ENCODE data around the gene NAV1. TPM values are rescaled to one million over a fixed set of nuclear protein-coding genes. Genes with fewer than 3 reads are reported as not detected.

NAV1 gene
- total RNA-seq, 1 donor from 2014 or later = 288 TPM

GRCh38 chr1:201584471-201585092, 45.7 kb downstream of the NAV1 start:
- DNase-seq (ENCODE audit: extremely low spot score, unreplicated experiment) = no peak
- no peak for TF ChIP-seq CTCF (IDR thresholded peaks at IDR 0.05)
- Mint-ChIP-seq H3K27me3 (ENCODE audit: unreplicated experiment) (no peaks in the 10 kb centered on the region), H3K9me3 (ENCODE audit: unreplicated experiment) (peaks cover 5% of the 10 kb centered on the region), H3K4me1 (ENCODE audit: unreplicated experiment) (peaks cover 32% of the 10 kb centered on the region), H3K27ac (ENCODE audit: unreplicated experiment) (peak overlapping the region; percentile 52), H3K36me3 (ENCODE audit: unreplicated experiment) (no peaks in the 10 kb centered on the region), H3K4me3 (ENCODE audit: unreplicated experiment) (no peak overlapping the region)

- H3K9me3 Mint-ChIP-seq (ENCODE audit: unreplicated experiment) = peaks cover 5% of the 10 kb centered on the region
- no peak for TF ChIP-seq CTCF (IDR thresholded peaks at IDR 0.05)
- H3K27me3 Mint-ChIP-seq (ENCODE audit: unreplicated experiment) = no peaks in the 10 kb centered on the region
- H3K36me3 Mint-ChIP-seq (ENCODE audit: unreplicated experiment) = no peaks in the 10 kb centered on the region
- H3K4me1 Mint-ChIP-seq (ENCODE audit: unreplicated experiment) = peaks cover 32% of the 10 kb centered on the region
- H3K4me3 Mint-ChIP-seq (ENCODE audit: unreplicated experiment) = no peak overlapping the region
- DNase-seq (ENCODE audit: extremely low spot score, unreplicated experiment) = no peak
- H3K27ac Mint-ChIP-seq (ENCODE audit: unreplicated experiment) = peak overlapping the region; percentile 36
Measured at GRCh38 chr1:201585093-201585483, 46.2 kb downstream of the NAV1 start.

- Mint-ChIP-seq H3K27me3 (ENCODE audit: unreplicated experiment) (no peaks in the 10 kb centered on the region), H3K4me3 (ENCODE audit: unreplicated experiment) (no peak overlapping the region), H3K27ac (ENCODE audit: unreplicated experiment) (no peak overlapping the region), H3K36me3 (ENCODE audit: unreplicated experiment) (peaks cover 5% of the 10 kb centered on the region), H3K9me3 (ENCODE audit: unreplicated experiment) (peaks cover 5% of the 10 kb centered on the region), H3K4me1 (ENCODE audit: unreplicated experiment) (peaks cover 32% of the 10 kb centered on the region)
- no peak for TF ChIP-seq CTCF (IDR thresholded peaks at IDR 0.05)
- no peak for DNase-seq (ENCODE audit: extremely low spot score, unreplicated experiment)
Measured at GRCh38 chr1:201585901-201586300, 47.0 kb downstream of the NAV1 start.

GRCh38 chr1:201586806-201587205, 47.9 kb downstream of the NAV1 start:
- Mint-ChIP-seq H3K36me3 (ENCODE audit: unreplicated experiment) (peaks cover 8% of the 10 kb centered on the region), H3K4me1 (ENCODE audit: unreplicated experiment) (peaks cover 32% of the 10 kb centered on the region), H3K9me3 (ENCODE audit: unreplicated experiment) (peaks cover 5% of the 10 kb centered on the region), H3K4me3 (ENCODE audit: unreplicated experiment) (no peak overlapping the region), H3K27me3 (ENCODE audit: unreplicated experiment) (no peaks in the 10 kb centered on the region), H3K27ac (ENCODE audit: unreplicated experiment) (no peak overlapping the region)
- no peak for TF ChIP-seq CTCF (IDR thresholded peaks at IDR 0.05)
- no peak for DNase-seq (ENCODE audit: extremely low spot score, unreplicated experiment)

- no peak for TF ChIP-seq CTCF (IDR thresholded peaks at IDR 0.05)
- DNase-seq (ENCODE audit: extremely low spot score, unreplicated experiment) = no peak
- Mint-ChIP-seq H3K4me3 (ENCODE audit: unreplicated experiment) (no peak overlapping the region), H3K27me3 (ENCODE audit: unreplicated experiment) (no peaks in the 10 kb centered on the region), H3K27ac (ENCODE audit: unreplicated experiment) (no peak overlapping the region), H3K36me3 (ENCODE audit: unreplicated experiment) (peaks cover 8% of the 10 kb centered on the region), H3K9me3 (ENCODE audit: unreplicated experiment) (peaks cover 5% of the 10 kb centered on the region), H3K4me1 (ENCODE audit: unreplicated experiment) (peaks cover 25% of the 10 kb centered on the region)
Measured at GRCh38 chr1:201587729-201588128, 48.8 kb downstream of the NAV1 start.

Other genes starting within 250 kb of the NAV1 start
- gene TNNT2, start 161.4 kb upstream of the NAV1 start, total RNA-seq = 1.4 and 3.0 TPM in 2 replicates
- 0.16 and 0.91 TPM in 2 replicates for gene LAD1, start 139.8 kb upstream of the NAV1 start, total RNA-seq
- gene TNNI1, start 117.4 kb upstream of the NAV1 start, total RNA-seq = 0.43 TPM in 1 of 2 replicates, not detected in the other
- 50.6 and 55.5 TPM in 2 replicates for gene PHLDA3, start 69.9 kb upstream of the NAV1 start, total RNA-seq
- 0.56 and 1.6 TPM in 2 replicates for gene CSRP1, start 32.0 kb upstream of the NAV1 start, total RNA-seq

Measured in osteocyte (in vitro differentiated cells).